Astrocyte of the cerebellum (primary cell): Measurements from ENCODE around the gene VWA1.

Source experiments
- DNase-seq: peaks from one replicate; pipeline ENCODE4 v3.0.0-alpha.2; 2011; ENCODE audit warnings: low read depth
- H3K4me3 ChIP-seq: 2 replicates; pipeline ENCODE4 v1.5.1; 2011; ENCODE audit warnings: mild to moderate bottlenecking, low read depth, low read length, moderate library complexity
- CTCF ChIP-seq: IDR thresholded peaks from 2 replicates; pipeline ENCODE4 v1.5.1; 2012; ENCODE audit warnings: low read length, low read depth, moderate library complexity, mild to moderate bottlenecking; ENCODE audit errors: missing control alignments
- in situ Hi-C: cut with HindIII; loops from 2 replicates; pipeline ENCODE4 v1.10.0; 2017; ENCODE audit warnings: low sequenced_read_pairs

The VWA1 gene

GRCh38 chr1:1430114-1430982 is 5.1 kb upstream of the VWA1 start:
- in situ Hi-C loops, result no loop called here
- DNase-seq, result peak; percentile 40
- peak; percentile 41 for TF ChIP-seq CTCF
- no peak overlapping the region for H3K4me3 ChIP-seq

GRCh38 chr1:1430992-1431844 is 4.3 kb upstream of the VWA1 start:
- TF ChIP-seq CTCF, result no peak
- no peak overlapping the region for H3K4me3 ChIP-seq
- DNase-seq, result no peak
- in situ Hi-C loops, result no loop called here

- no peak for DNase-seq
- H3K4me3 ChIP-seq, result no peak overlapping the region
- in situ Hi-C loops, result no loop called here
- no peak for TF ChIP-seq CTCF
Measured at GRCh38 chr1:1431845-1432273, 3.6 kb upstream of the VWA1 start.

- H3K4me3 ChIP-seq, result no peak overlapping the region
- DNase-seq, result no peak
- no peak for TF ChIP-seq CTCF
- in situ Hi-C loops, result no loop called here
Measured at GRCh38 chr1:1432274-1432950, 3.1 kb upstream of the VWA1 start.

GRCh38 chr1:1432951-1433803 is 2.3 kb upstream of the VWA1 start:
- in situ Hi-C loops, result no loop called here
- no peak for TF ChIP-seq CTCF
- H3K4me3 ChIP-seq, result peak overlapping the region; percentile 12
- DNase-seq, result no peak
